Panc1 (cell line): ENCODE results near the gene CAMKK1. TPM values are rescaled to one million over a fixed set of nuclear protein-coding genes. Genes with fewer than 3 reads are reported as not detected.
A peak's percentile ranks its signal among the peaks of the same experiment; 100 is the strongest.

Experiments
- ATAC-seq: fragments of 200-7000 bp; cut with Tn5 transposase; 2 replicates; pipeline ENCODE4 v1.9.1; 2020; ENCODE audit warnings: mild to moderate bottlenecking, moderate library complexity
- BruUV-seq: library from RNA; stranded (reverse); fragments of 400-500 nt; replicated peaks from 2 replicates; lab custom pipeline; 2021; lab: Mats Ljungman, UMichigan
- CTCF ChIA-PET: fragments of 300-600 bp; sonication (Branson Sonifier 250); formaldehyde crosslinking; loops from one replicate; lab custom pipeline; 2022; ENCODE audit warnings: antibody characterized with exemption; lab: Charles Lee
- POLR2A ChIA-PET: fragments of 300-600 bp; sonication (Branson Sonifier 250); formaldehyde crosslinking; loops from one replicate; lab custom pipeline; 2022; ENCODE audit warnings: antibody characterized with exemption; lab: Charles Lee
- DNase-seq: peaks from one replicate; pipeline ENCODE4 v3.0.0-alpha.2; 2010; ENCODE audit warnings: low read depth, low spot score
- H3K27ac ChIP-seq: 2 replicates; pipeline ENCODE4 v1.5.1; 2011; ENCODE audit warnings: mild to moderate bottlenecking, low read length, inconsistent platforms
- H3K27me3 ChIP-seq: fragments of 200-500 bp; sonication (Bioruptor generic); 2 replicates; pipeline ENCODE4 v1.6.0; 2014; ENCODE audit warnings: low read length, inconsistent platforms; ENCODE audit not compliant: control insufficient read depth, insufficient read depth
- H3K36me3 ChIP-seq: fragments of 200-500 bp; sonication (Bioruptor generic); 2 replicates; pipeline ENCODE4 v1.5.1; 2014; ENCODE audit warnings: inconsistent platforms, mild to moderate bottlenecking, low read length, moderate library complexity; ENCODE audit not compliant: control insufficient read depth, insufficient read depth
- H3K4me1 ChIP-seq: 2 replicates; pipeline ENCODE4 v1.5.1; 2011; ENCODE audit warnings: inconsistent platforms, mild to moderate bottlenecking, low read length, moderate library complexity; ENCODE audit not compliant: control insufficient read depth, insufficient read depth
- H3K4me3 ChIP-seq, 2 experiments: 2 replicates each; pipeline ENCODE4 v1.5.1; 2011 to 2012; ENCODE audit warnings: low read depth in 2 of 2, low read length in 2 of 2, mild to moderate bottlenecking in 2 of 2, inconsistent platforms in 1 of 2, moderate library complexity in 1 of 2
- H3K9me3 ChIP-seq: fragments of 200-500 bp; sonication (Bioruptor generic); 2 replicates; pipeline ENCODE4 v1.5.1; 2014; ENCODE audit warnings: low read depth, mild to moderate bottlenecking, inconsistent platforms, low read length, moderate library complexity; ENCODE audit not compliant: control insufficient read depth, insufficient read depth
- CTCF ChIP-seq: fragments of 450-650 bp; IDR thresholded peaks from 2 replicates; pipeline ENCODE4 v1.5.1; 2017; ENCODE audit warnings: mild to moderate bottlenecking
- POLR2AphosphoS5 ChIP-seq: IDR thresholded peaks from 2 replicates; pipeline ENCODE4 v1.6.1; 2012; ENCODE audit warnings: mild to moderate bottlenecking, low read depth, low read length, moderate library complexity
- REST ChIP-seq, 2 experiments: IDR thresholded peaks; 2 replicates each; pipeline ENCODE4 v1.6.1; 2011 to 2012; ENCODE audit warnings: low read depth in 2 of 2, control low read depth in 1 of 2, low read length in 1 of 2, mild to moderate bottlenecking in 1 of 2, moderate library complexity in 1 of 2; ENCODE audit not compliant: insufficient read depth in 1 of 2
- SIN3A ChIP-seq: IDR thresholded peaks from 2 replicates; pipeline ENCODE4 v1.6.1; 2012; ENCODE audit warnings: low read depth, mild to moderate bottlenecking, low read length, moderate library complexity, borderline replicate concordance; ENCODE audit not compliant: insufficient read depth
- TCF7L2 ChIP-seq: IDR thresholded peaks from 2 replicates; pipeline ENCODE4 v1.6.1; 2011; ENCODE audit warnings: mild to moderate bottlenecking, low read depth, low read length, inconsistent platforms
- in situ Hi-C: cut with HindIII; loops from 2 replicates; pipeline ENCODE4 v1.10.0; 2016; ENCODE audit warnings: low sequenced_read_pairs, low pct_unique_long_range_greater_than_20kb
- intact Hi-C: fragments of 100-400 bp; cut with micrococcal nuclease; formaldehyde crosslinking; loops from one replicate; pipeline ENCODE4 v1.10.0; 2022; ENCODE audit not compliant: unreplicated experiment
- total RNA-seq: library from RNA; stranded (reverse); gene quantifications from one replicate; pipeline ENCODE4 v1.2.1, GENCODE V29; 2021; ENCODE audit not compliant: unreplicated experiment

The CAMKK1 gene
- total RNA-seq, 1 experiment from 2014 or later = 6.7 TPM

- ChIA-PET CTCF (no interaction called here), POLR2A (no interaction called here)
- Histone ChIP-seq H3K27ac (peak overlapping the region; percentile 66), H3K4me3 (no peak overlapping the region), H3K36me3 (no peaks in the 10 kb centered on the region; the same call in 1 of the 2 replicates), H3K27me3 (no peaks in the 10 kb centered on the region), H3K9me3 (no peaks in the 10 kb centered on the region), H3K4me1 (peaks cover 54% of the 10 kb centered on the region)
- no peak for TF ChIP-seq REST (IDR thresholded peaks at IDR 0.05; ENCODE audit: insufficient read depth in 1 of 2, low read depth in 2 of 2, low read length in 1 of 2)
- TF ChIP-seq TCF7L2 = no peak
- TF ChIP-seq CTCF = no peak
- intact Hi-C loops (no loop called here), in situ Hi-C loops (no loop called here)
- no TSS peak for BruUV-seq
- ATAC-seq (no peak), DNase-seq (no peak)
Observed at GRCh38 chr17:3887804-3888203, 5.0 kb downstream of the CAMKK1 start.

GRCh38 chr17:3887394-3887793, 5.5 kb downstream of the CAMKK1 start:
- ChIA-PET POLR2A (no interaction called here), CTCF (no interaction called here)
- Histone ChIP-seq H3K27me3 (no peaks in the 10 kb centered on the region), H3K27ac (0 out of 2 replicates have a peak overlapping the region, but pooled peaks have one; percentile 34), H3K4me3 (no peak overlapping the region), H3K9me3 (no peaks in the 10 kb centered on the region), H3K4me1 (peaks cover 54% of the 10 kb centered on the region), H3K36me3 (no peaks in the 10 kb centered on the region; the same call in 1 of the 2 replicates)
- in situ Hi-C loops = no loop called here
- no peak for DNase-seq
- intact Hi-C loops = no loop called here
- ATAC-seq = no peak
- TF ChIP-seq TCF7L2 (no peak), REST (IDR thresholded peaks at IDR 0.05; ENCODE audit: insufficient read depth in 1 of 2, low read depth in 2 of 2, low read length in 1 of 2) (no peak), CTCF (no peak), SIN3A (no peak), POLR2AphosphoS5 (no peak)
- no TSS peak for BruUV-seq
